ENCODE data around the gene FBH1. TPM values are rescaled to one million over a fixed set of nuclear protein-coding genes. Genes with fewer than 3 reads are reported as not detected.

The FBH1 gene
- total and polyA plus RNA-seq, 9 donors = 46.4 to 80.3 (median 74.7) TPM

DNA sequence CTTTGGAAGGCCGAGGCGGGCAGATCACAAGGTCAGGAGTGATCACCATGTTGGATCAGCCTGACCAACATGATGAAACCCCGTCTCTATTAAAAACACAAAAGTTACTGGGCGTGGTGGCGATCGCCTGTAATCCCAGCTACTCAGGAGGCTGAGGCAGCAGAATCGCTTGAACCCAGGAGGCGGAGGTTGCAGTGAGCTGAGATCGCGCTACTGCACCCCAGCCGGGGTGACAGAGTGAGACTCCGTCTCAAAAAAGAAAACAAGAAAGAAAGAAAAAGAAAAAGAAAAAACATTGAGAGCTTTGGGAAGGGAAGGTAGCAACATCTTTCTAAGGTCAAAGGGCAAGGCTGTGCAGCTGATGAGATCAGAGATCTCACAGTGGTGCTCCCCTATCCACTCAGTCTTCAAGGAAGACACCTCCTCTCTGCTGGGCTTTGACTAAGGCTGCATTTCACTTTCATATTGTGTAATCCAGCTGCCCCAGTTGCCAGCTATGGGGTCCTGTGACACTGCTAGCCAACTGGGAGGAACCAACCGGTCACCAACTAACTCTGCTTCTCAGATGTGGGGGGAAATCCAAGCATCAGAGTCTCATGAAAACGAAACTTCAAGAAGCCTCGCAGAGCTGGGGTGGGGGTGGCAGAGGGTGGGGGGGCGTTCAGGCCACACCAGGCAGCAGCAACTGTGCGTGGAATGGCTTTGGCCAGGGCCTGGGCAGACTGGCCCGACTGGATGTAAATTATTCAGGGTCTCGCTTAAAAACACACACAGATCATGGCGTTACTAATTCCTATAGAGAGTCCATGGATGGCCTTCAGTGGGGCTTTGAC, 85.8 kb downstream of the FBH1 start:
- WGBS, 3 donors = 76 to 80% (median 79%) methylated on average over 20 of the region's 20 CpGs
- no peaks in the 10 kb centered on the region for H3K36me3 ChIP-seq
- H3K27ac ChIP-seq = peak overlapping the region in 1 of 2 donors; percentile 80
- peak overlapping the region; percentile 69 for H3K4me3 ChIP-seq
- TF ChIP-seq POLR2A (IDR thresholded peaks at IDR 0.05) (no peak), CTCF (IDR thresholded peaks at IDR 0.05) (no peak), EP300 (IDR thresholded peaks at IDR 0.05) (no peak)
- peaks cover 1% of the 10 kb centered on the region for H3K4me1 ChIP-seq (ENCODE audit: insufficient read depth)
- intact Hi-C loops (cut with DNase I) = no loop called here
- H3K27me3 ChIP-seq = no peaks in the 10 kb centered on the region
- no peaks in the 10 kb centered on the region for H3K9me3 ChIP-seq
- peak in 1 of 5 donors; percentile 45 for DNase-seq

GRCh38 chr10:5976512-5977470, 86.7 kb downstream of the FBH1 start:
- Histone ChIP-seq H3K9me3 (no peaks in the 10 kb centered on the region), H3K36me3 (no peaks in the 10 kb centered on the region), H3K27me3 (no peaks in the 10 kb centered on the region), H3K27ac (peak overlapping the region; percentile 80 to 90), H3K4me3 (peak overlapping the region; percentile 69), H3K4me1 (ENCODE audit: insufficient read depth) (peaks cover 1% of the 10 kb centered on the region)
- intact Hi-C loops (cut with DNase I) = no loop called here
- WGBS, 3 donors = 1 to 3% (median 2%) methylated on average over 63 to 82 of the region's 82 CpGs
- peak; percentile 39 to 69 (median 58) for DNase-seq
- no peak for TF ChIP-seq CTCF (IDR thresholded peaks at IDR 0.05)
- TF ChIP-seq EP300 (IDR thresholded peaks at IDR 0.05) = no peak
- peak; percentile 8 for TF ChIP-seq POLR2A (IDR thresholded peaks at IDR 0.05)

GRCh38 chr10:5977471-5978229, 87.6 kb downstream of the FBH1 start, which contains the start of gene IL15RA:
Gene IL15RA (minus strand): TSS chr10:5977543. CDS start chr10:5977492, 51 bp downstream.
- Histone ChIP-seq H3K4me3 (peak within 1 kb of the TSS; percentile 69), H3K9me3 (no peaks in the 10 kb centered on the region), H3K27me3 (no peaks in the 10 kb centered on the region), H3K27ac (peak within 1 kb of the TSS; percentile 80 to 90), H3K36me3 (no peaks in the 10 kb centered on the region), H3K4me1 (ENCODE audit: insufficient read depth) (no peaks in the 10 kb centered on the region)
- peak; percentile 50 to 70 (median 66) for DNase-seq
- WGBS, 3 donors = 0% methylated on average over 57 to 80 of the region's 80 CpGs
- no peak for TF ChIP-seq EP300 (IDR thresholded peaks at IDR 0.05)
- no peak for TF ChIP-seq POLR2A (IDR thresholded peaks at IDR 0.05)
- TF ChIP-seq CTCF (IDR thresholded peaks at IDR 0.05) = peak in 1 of 3 donors; percentile 9
- intact Hi-C loops (cut with DNase I) = no loop called here

DNA sequence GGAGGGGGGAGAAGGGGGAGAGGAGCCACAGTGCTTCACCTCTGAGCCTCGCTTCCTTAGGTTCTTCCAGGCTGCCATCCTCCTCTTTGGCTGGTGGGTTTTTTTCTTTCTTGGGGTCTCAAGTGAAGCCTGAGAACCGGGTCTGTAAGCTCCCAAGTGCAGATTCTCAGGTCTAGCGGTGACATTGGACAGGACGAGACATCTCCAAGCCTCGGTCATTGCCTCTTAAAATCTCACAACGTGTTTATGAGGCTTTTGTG, 88.1 kb downstream of the FBH1 start:
- intact Hi-C loops (cut with DNase I) = no loop called here
- DNase-seq = no peak
- 40 to 43% (median 41%) methylated on average over 6 of the region's 6 CpGs for WGBS, 3 donors
- Histone ChIP-seq H3K4me3 (peak overlapping the region; percentile 69), H3K9me3 (no peaks in the 10 kb centered on the region), H3K4me1 (ENCODE audit: insufficient read depth) (no peaks in the 10 kb centered on the region), H3K27me3 (no peaks in the 10 kb centered on the region), H3K36me3 (no peaks in the 10 kb centered on the region), H3K27ac (peak overlapping the region in 1 of 2 donors; percentile 80)
- no peak for TF ChIP-seq POLR2A (IDR thresholded peaks at IDR 0.05)
- no peak for TF ChIP-seq EP300 (IDR thresholded peaks at IDR 0.05)
- TF ChIP-seq CTCF (IDR thresholded peaks at IDR 0.05) = no peak
